Measurements from ENCODE around the gene ZNF79. TPM values are rescaled to one million over a fixed set of nuclear protein-coding genes. Genes with fewer than 3 reads are reported as not detected.

ZNF79 gene
- total and polyA plus RNA-seq, 12 donors = 5.5 to 16.5 (median 10.6) TPM

- Histone ChIP-seq H3K27me3 (no peaks in the 10 kb centered on the region), H3K4me3 (no peak overlapping the region), H3K9me3 (replicated peaks in 1 of 3) (no peaks in the 10 kb centered on the region), H3K27ac (no peak overlapping the region), H3K36me3 (replicated peaks in 1 of 2) (no peaks in the 10 kb centered on the region), H3K4me1 (replicated peaks in 1 of 2) (peaks cover 12 to 16% of the 10 kb centered on the region in 2 donors)
- TF ChIP-seq CTCF (IDR thresholded peaks at IDR 0.05) (no peak), POLR2A (IDR thresholded peaks at IDR 0.05) (no peak)
- peak in 3 of 7 donors; percentile 10 to 39 (median 16) for DNase-seq
- intact Hi-C loops (cut with DNase I) = no loop called here
- whole genome bisulfite sequencing, 4 donors = 81 to 92% (median 91%) methylated on average over 11 of the region's 11 CpGs
Observed at GRCh38 chr9:127384016-127384730, 40.0 kb upstream of the ZNF79 start.

GRCh38 chr9:127384901-127385300 lies 39.3 kb upstream of the ZNF79 start:
- H3K9me3 ChIP-seq (replicated peaks in 1 of 3) = no peaks in the 10 kb centered on the region
- no peak overlapping the region for H3K27ac ChIP-seq
- intact Hi-C loops (cut with DNase I) = no loop called here
- no peaks in the 10 kb centered on the region for H3K36me3 ChIP-seq (replicated peaks in 1 of 2)
- TF ChIP-seq CTCF (IDR thresholded peaks at IDR 0.05) (no peak), POLR2A (IDR thresholded peaks at IDR 0.05) (no peak)
- 83 to 94% (median 91%) methylated on average over 13 of the region's 13 CpGs for WGBS, 4 donors
- H3K27me3 ChIP-seq = no peaks in the 10 kb centered on the region
- peaks cover 12 to 23% of the 10 kb centered on the region in 2 donors for H3K4me1 ChIP-seq (replicated peaks in 1 of 2)
- DNase-seq = peak in 3 of 7 donors; percentile 11 to 43 (median 16)
- no peak overlapping the region for H3K4me3 ChIP-seq

GRCh38 chr9:127386249-127386648 lies 37.9 kb upstream of the ZNF79 start:
- Histone ChIP-seq H3K9me3 (replicated peaks in 1 of 3) (no peaks in the 10 kb centered on the region), H3K4me3 (no peak overlapping the region), H3K36me3 (replicated peaks in 1 of 2) (peaks cover 0 to 4% of the 10 kb centered on the region in 2 donors), H3K4me1 (replicated peaks in 1 of 2) (peaks cover 12 to 23% of the 10 kb centered on the region in 2 donors), H3K27ac (no peak overlapping the region), H3K27me3 (no peaks in the 10 kb centered on the region)
- WGBS, 4 donors = 79 to 95% (median 85%) methylated on average over 4 of the region's 4 CpGs
- DNase-seq = peak in 3 of 7 donors; percentile 6 to 7 (median 7)
- TF ChIP-seq POLR2A (IDR thresholded peaks at IDR 0.05) (no peak), CTCF (IDR thresholded peaks at IDR 0.05) (no peak)
- intact Hi-C loops (cut with DNase I) = no loop called here

- H3K27me3 ChIP-seq = no peaks in the 10 kb centered on the region
- H3K9me3 ChIP-seq (replicated peaks in 1 of 3) = no peaks in the 10 kb centered on the region
- DNase-seq = peak in 3 of 7 donors; percentile 13 to 46 (median 20)
- peaks cover 12 to 23% of the 10 kb centered on the region in 2 donors for H3K4me1 ChIP-seq (replicated peaks in 1 of 2)
- intact Hi-C loops (cut with DNase I) = no loop called here
- no peak for TF ChIP-seq CTCF (IDR thresholded peaks at IDR 0.05)
- H3K27ac ChIP-seq = no peak overlapping the region
- WGBS, 4 donors = 92 to 100% (median 95%) methylated on average over 10 of the region's 10 CpGs
- H3K36me3 ChIP-seq (replicated peaks in 1 of 2) = peaks cover 0 to 4% of the 10 kb centered on the region in 2 donors
- H3K4me3 ChIP-seq = no peak overlapping the region
Observed at GRCh38 chr9:127386981-127387380, 37.2 kb upstream of the ZNF79 start.
